ENCODE measurements around the gene CLASP1.

CLASP1 gene

DNA sequence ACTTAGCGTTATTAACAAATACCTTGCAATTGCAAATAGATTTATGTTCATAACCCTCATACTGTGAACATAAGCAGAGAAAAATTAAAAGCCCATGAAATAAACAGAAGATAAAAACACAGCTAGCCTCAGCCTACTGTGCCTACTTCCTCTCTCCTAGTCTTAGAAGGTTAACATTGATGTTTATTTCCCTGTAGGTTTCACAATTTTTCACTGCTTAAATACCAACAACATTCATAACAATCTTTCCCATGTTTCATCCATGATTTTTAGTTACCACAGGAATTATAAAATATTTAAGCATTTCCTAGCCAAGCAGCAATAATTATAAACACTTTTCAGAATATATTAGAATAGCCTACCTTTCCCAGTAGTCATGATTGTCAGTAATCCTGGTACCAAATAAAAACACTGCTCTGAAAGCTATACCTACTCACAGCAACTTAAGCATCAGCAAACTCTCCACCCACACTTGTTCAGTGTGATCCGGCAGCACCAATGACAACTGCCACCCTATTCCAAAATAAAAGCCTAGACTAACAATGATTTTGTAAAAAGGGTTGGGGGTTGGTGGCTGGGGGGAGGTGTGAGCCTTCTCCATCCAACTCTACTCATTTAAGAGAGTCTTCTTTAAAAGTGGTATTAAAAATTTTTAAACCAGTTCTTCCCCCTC lies 159.2 kb downstream of the CLASP1 start:
- DNase-seq (ENCODE audit: low read depth, low spot score), result peak; percentile 19
- CTCF ChIA-PET, result interaction anchor here (1.3 kb wide), 1 partner anchor 10 kb away, joined by 3 read pairs; no protein-coding TSS in a partner anchor
- TF ChIP-seq CTCF (IDR thresholded peaks at IDR 0.05; ENCODE audit: insufficient read depth, low read length, missing control alignments), result no peak
- no peak overlapping the region for H3K4me3 ChIP-seq (ENCODE audit: low read depth, low read length)
- POLR2A ChIA-PET, result no interaction called here

DNA sequence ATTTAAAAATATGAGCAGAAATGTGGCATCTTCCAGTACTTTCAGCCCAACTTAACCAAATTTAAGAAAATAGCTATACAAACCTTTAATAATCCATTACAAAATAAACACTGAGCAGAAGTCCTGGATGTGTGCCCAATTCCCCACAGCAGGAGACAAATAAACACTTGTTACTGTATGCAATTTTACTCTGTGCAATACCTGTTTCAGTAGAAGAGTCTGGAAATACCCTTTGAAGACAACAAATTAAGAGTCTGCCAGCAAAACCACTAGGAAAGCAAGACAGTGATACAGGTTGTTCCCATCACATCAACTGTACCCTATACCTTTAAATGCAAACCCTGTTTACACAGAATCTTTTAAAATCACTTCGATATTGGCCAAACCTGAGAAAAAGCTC lies 160.0 kb downstream of the CLASP1 start:
- DNase-seq (ENCODE audit: low read depth, low spot score), result no peak
- POLR2A ChIA-PET, result no interaction called here
- TF ChIP-seq CTCF (IDR thresholded peaks at IDR 0.05; ENCODE audit: insufficient read depth, low read length, missing control alignments), result no peak
- CTCF ChIA-PET, result no interaction called here
- H3K4me3 ChIP-seq (ENCODE audit: low read depth, low read length), result no peak overlapping the region

GRCh38 chr2:121486191-121486790 lies 163.0 kb downstream of the CLASP1 start:
- CTCF ChIA-PET, result no interaction called here
- POLR2A ChIA-PET, result no interaction called here
- no peak for DNase-seq (ENCODE audit: low read depth, low spot score)
- no peak overlapping the region for H3K4me3 ChIP-seq (ENCODE audit: low read depth, low read length)
- no peak for TF ChIP-seq CTCF (IDR thresholded peaks at IDR 0.05; ENCODE audit: insufficient read depth, low read length, missing control alignments)

- CTCF ChIA-PET, result no interaction called here
- no peak for DNase-seq (ENCODE audit: low read depth, low spot score)
- no peak for TF ChIP-seq CTCF (IDR thresholded peaks at IDR 0.05; ENCODE audit: insufficient read depth, low read length, missing control alignments)
- POLR2A ChIA-PET, result no interaction called here
- no peak overlapping the region for H3K4me3 ChIP-seq (ENCODE audit: low read depth, low read length)
Observed at GRCh38 chr2:121485039-121485438, 164.2 kb downstream of the CLASP1 start.

DNA sequence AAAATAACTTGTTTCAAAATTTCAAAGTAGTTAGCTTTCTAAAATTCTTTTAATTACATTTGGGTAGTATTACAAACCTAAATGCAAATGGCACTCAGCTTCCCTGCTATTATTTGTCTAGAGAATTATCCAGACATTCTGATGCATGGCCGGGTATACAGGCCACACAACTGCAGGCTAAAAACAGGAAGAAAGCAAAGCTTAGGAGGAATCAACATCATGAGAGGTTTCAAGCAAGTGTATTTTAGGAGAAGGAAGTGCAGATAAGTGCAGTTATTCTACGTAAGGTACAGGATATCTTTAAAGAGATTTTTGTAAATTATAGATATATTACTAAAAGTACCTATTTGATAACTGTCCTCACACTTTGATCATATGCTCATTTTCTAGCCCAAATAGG lies 165.4 kb downstream of the CLASP1 start:
- no peak for DNase-seq (ENCODE audit: low read depth, low spot score)
- ChIA-PET POLR2A (no interaction called here), CTCF (no interaction called here)
- TF ChIP-seq CTCF (IDR thresholded peaks at IDR 0.05; ENCODE audit: insufficient read depth, low read length, missing control alignments), result no peak
- no peak overlapping the region for H3K4me3 ChIP-seq (ENCODE audit: low read depth, low read length)

DNA sequence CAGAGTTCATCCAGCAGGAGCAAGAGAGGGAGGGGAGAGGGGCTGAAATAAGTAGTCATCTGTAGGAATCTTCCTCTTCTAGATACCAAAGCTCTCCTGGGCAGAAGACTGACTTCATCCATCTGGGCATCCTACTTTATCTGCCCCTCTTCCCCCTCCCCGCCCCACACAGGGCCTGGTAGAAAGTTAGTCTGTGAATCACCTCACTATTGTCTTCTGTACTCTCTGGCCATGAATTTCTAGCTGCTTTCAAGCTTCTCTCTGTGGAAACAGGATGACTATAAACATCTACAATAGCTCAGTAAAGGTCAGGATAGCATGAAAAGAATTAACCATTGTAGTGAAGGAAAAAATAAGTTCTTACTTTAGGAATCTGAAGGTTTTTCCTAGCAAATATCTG lies 166.2 kb downstream of the CLASP1 start:
- H3K4me3 ChIP-seq (ENCODE audit: low read depth, low read length), result no peak overlapping the region
- DNase-seq (ENCODE audit: low read depth, low spot score), result no peak
- no peak for TF ChIP-seq CTCF (IDR thresholded peaks at IDR 0.05; ENCODE audit: insufficient read depth, low read length, missing control alignments)
- CTCF ChIA-PET, result no interaction called here
- POLR2A ChIA-PET, result no interaction called here
